ENCODE results near the gene ARHGAP32.

The ARHGAP32 gene

GRCh38 chr11:129106788-129107187, 85.3 kb downstream of the ARHGAP32 start:
- Mint-ChIP-seq H3K9me3 (ENCODE audit: low read depth) (peaks cover 27% of the 10 kb centered on the region), H3K36me3 (peaks cover 21% of the 10 kb centered on the region), H3K4me3 (no peak overlapping the region), H3K27ac (no peak overlapping the region), H3K4me1 (ENCODE audit: low read depth) (no peaks in the 10 kb centered on the region), H3K27me3 (no peaks in the 10 kb centered on the region)

- Mint-ChIP-seq H3K4me1 (ENCODE audit: low read depth) (no peaks in the 10 kb centered on the region), H3K27me3 (no peaks in the 10 kb centered on the region), H3K36me3 (peaks cover 39% of the 10 kb centered on the region), H3K9me3 (ENCODE audit: low read depth) (peaks cover 25% of the 10 kb centered on the region), H3K4me3 (no peak overlapping the region), H3K27ac (no peak overlapping the region)
Measured at GRCh38 chr11:129102756-129103155, 89.4 kb downstream of the ARHGAP32 start.

- Mint-ChIP-seq H3K36me3 (peaks cover 43% of the 10 kb centered on the region), H3K9me3 (ENCODE audit: low read depth) (peaks cover 30% of the 10 kb centered on the region), H3K4me3 (no peak overlapping the region), H3K27ac (no peak overlapping the region), H3K27me3 (no peaks in the 10 kb centered on the region), H3K4me1 (ENCODE audit: low read depth) (no peaks in the 10 kb centered on the region)
Measured at GRCh38 chr11:129102225-129102624, 89.9 kb downstream of the ARHGAP32 start.

GRCh38 chr11:129093283-129093682, 98.8 kb downstream of the ARHGAP32 start:
- peaks cover 19% of the 10 kb centered on the region for H3K36me3 Mint-ChIP-seq
- no peak overlapping the region for H3K27ac Mint-ChIP-seq
- no peak overlapping the region for H3K4me3 Mint-ChIP-seq
- H3K27me3 Mint-ChIP-seq = no peaks in the 10 kb centered on the region
- no peaks in the 10 kb centered on the region for H3K4me1 Mint-ChIP-seq (ENCODE audit: low read depth)
- peaks cover 13% of the 10 kb centered on the region for H3K9me3 Mint-ChIP-seq (ENCODE audit: low read depth)

GRCh38 chr11:129090056-129090455, 102.1 kb downstream of the ARHGAP32 start:
- no peaks in the 10 kb centered on the region for H3K9me3 Mint-ChIP-seq (ENCODE audit: low read depth)
- H3K4me1 Mint-ChIP-seq (ENCODE audit: low read depth) = no peaks in the 10 kb centered on the region
- no peak overlapping the region for H3K4me3 Mint-ChIP-seq
- no peaks in the 10 kb centered on the region for H3K27me3 Mint-ChIP-seq
- peaks cover 10% of the 10 kb centered on the region for H3K36me3 Mint-ChIP-seq
- no peak overlapping the region for H3K27ac Mint-ChIP-seq

- Mint-ChIP-seq H3K4me3 (no peak overlapping the region), H3K9me3 (ENCODE audit: low read depth) (no peaks in the 10 kb centered on the region), H3K27ac (no peak overlapping the region), H3K36me3 (peaks cover 12% of the 10 kb centered on the region), H3K4me1 (ENCODE audit: low read depth) (no peaks in the 10 kb centered on the region), H3K27me3 (no peaks in the 10 kb centered on the region)
Measured at GRCh38 chr11:129089279-129089678, 102.8 kb downstream of the ARHGAP32 start.

- no peaks in the 10 kb centered on the region for H3K4me1 Mint-ChIP-seq (ENCODE audit: low read depth)
- H3K9me3 Mint-ChIP-seq (ENCODE audit: low read depth) = peaks cover 14% of the 10 kb centered on the region
- no peaks in the 10 kb centered on the region for H3K27me3 Mint-ChIP-seq
- H3K27ac Mint-ChIP-seq = no peak overlapping the region
- H3K36me3 Mint-ChIP-seq = peaks cover 21% of the 10 kb centered on the region
- no peak overlapping the region for H3K4me3 Mint-ChIP-seq
Measured at GRCh38 chr11:129086976-129087375, 105.1 kb downstream of the ARHGAP32 start.

GRCh38 chr11:129077191-129077590, 114.9 kb downstream of the ARHGAP32 start:
- Mint-ChIP-seq H3K27me3 (no peaks in the 10 kb centered on the region), H3K27ac (no peak overlapping the region), H3K4me3 (no peak overlapping the region), H3K36me3 (peaks cover 12% of the 10 kb centered on the region), H3K4me1 (ENCODE audit: low read depth) (no peaks in the 10 kb centered on the region), H3K9me3 (ENCODE audit: low read depth) (peaks cover 12% of the 10 kb centered on the region)

- no peak overlapping the region for H3K4me3 Mint-ChIP-seq
- H3K4me1 Mint-ChIP-seq (ENCODE audit: low read depth) = no peaks in the 10 kb centered on the region
- no peak overlapping the region for H3K27ac Mint-ChIP-seq
- H3K9me3 Mint-ChIP-seq (ENCODE audit: low read depth) = peaks cover 8% of the 10 kb centered on the region
- no peaks in the 10 kb centered on the region for H3K27me3 Mint-ChIP-seq
- peaks cover 12% of the 10 kb centered on the region for H3K36me3 Mint-ChIP-seq
Measured at GRCh38 chr11:129075757-129076156, 116.4 kb downstream of the ARHGAP32 start.

GRCh38 chr11:129067454-129067853, 124.7 kb downstream of the ARHGAP32 start:
- Mint-ChIP-seq H3K9me3 (ENCODE audit: low read depth) (no peaks in the 10 kb centered on the region), H3K4me1 (ENCODE audit: low read depth) (no peaks in the 10 kb centered on the region), H3K27me3 (no peaks in the 10 kb centered on the region), H3K4me3 (no peak overlapping the region), H3K36me3 (peaks cover 7% of the 10 kb centered on the region), H3K27ac (no peak overlapping the region)

- H3K9me3 Mint-ChIP-seq (ENCODE audit: low read depth) = no peaks in the 10 kb centered on the region
- no peak overlapping the region for H3K4me3 Mint-ChIP-seq
- H3K4me1 Mint-ChIP-seq (ENCODE audit: low read depth) = no peaks in the 10 kb centered on the region
- H3K36me3 Mint-ChIP-seq = peaks cover 7% of the 10 kb centered on the region
- H3K27me3 Mint-ChIP-seq = no peaks in the 10 kb centered on the region
- no peak overlapping the region for H3K27ac Mint-ChIP-seq
Measured at GRCh38 chr11:129066229-129066628, 125.9 kb downstream of the ARHGAP32 start.

- Mint-ChIP-seq H3K4me3 (no peak overlapping the region), H3K36me3 (peaks cover 11% of the 10 kb centered on the region), H3K4me1 (ENCODE audit: low read depth) (no peaks in the 10 kb centered on the region)
Measured at GRCh38 chr11:129063118-129063517, 129.0 kb downstream of the ARHGAP32 start.

GRCh38 chr11:129061492-129062230, 130.5 kb downstream of the ARHGAP32 start:
- Mint-ChIP-seq H3K9me3 (ENCODE audit: low read depth) (no peaks in the 10 kb centered on the region), H3K4me3 (no peak overlapping the region), H3K27ac (no peak overlapping the region), H3K27me3 (no peaks in the 10 kb centered on the region), H3K4me1 (ENCODE audit: low read depth) (no peaks in the 10 kb centered on the region), H3K36me3 (peaks cover 11% of the 10 kb centered on the region)

More at GRCh38 chr11:129063118-129063517, 129.0 kb downstream of the ARHGAP32 start:
- H3K9me3 Mint-ChIP-seq (ENCODE audit: low read depth) = no peaks in the 10 kb centered on the region
- no peaks in the 10 kb centered on the region for H3K27me3 Mint-ChIP-seq
- no peak overlapping the region for H3K27ac Mint-ChIP-seq

GRCh38 chr11:129056916-129057315, 135.2 kb downstream of the ARHGAP32 start:
- Mint-ChIP-seq H3K36me3 (peaks cover 4% of the 10 kb centered on the region), H3K27me3 (no peaks in the 10 kb centered on the region), H3K27ac (no peak overlapping the region), H3K9me3 (ENCODE audit: low read depth) (no peaks in the 10 kb centered on the region), H3K4me3 (no peak overlapping the region), H3K4me1 (ENCODE audit: low read depth) (no peaks in the 10 kb centered on the region)

GRCh38 chr11:129055196-129055595, 136.9 kb downstream of the ARHGAP32 start:
- H3K27me3 Mint-ChIP-seq = no peaks in the 10 kb centered on the region
- no peaks in the 10 kb centered on the region for H3K4me1 Mint-ChIP-seq (ENCODE audit: low read depth)
- H3K4me3 Mint-ChIP-seq = no peak overlapping the region
- H3K36me3 Mint-ChIP-seq = peaks cover 6% of the 10 kb centered on the region
- H3K9me3 Mint-ChIP-seq (ENCODE audit: low read depth) = no peaks in the 10 kb centered on the region
- H3K27ac Mint-ChIP-seq = no peak overlapping the region

GRCh38 chr11:129048911-129049310, 143.2 kb downstream of the ARHGAP32 start:
- Mint-ChIP-seq H3K4me1 (ENCODE audit: low read depth) (no peaks in the 10 kb centered on the region), H3K9me3 (ENCODE audit: low read depth) (no peaks in the 10 kb centered on the region), H3K36me3 (peaks cover 4% of the 10 kb centered on the region), H3K27me3 (no peaks in the 10 kb centered on the region), H3K27ac (no peak overlapping the region), H3K4me3 (no peak overlapping the region)

Measured in activated naive CD8-positive, alpha-beta T cell (primary cell).